Measurements from ENCODE around the gene JAZF1.

JAZF1 gene

DNA sequence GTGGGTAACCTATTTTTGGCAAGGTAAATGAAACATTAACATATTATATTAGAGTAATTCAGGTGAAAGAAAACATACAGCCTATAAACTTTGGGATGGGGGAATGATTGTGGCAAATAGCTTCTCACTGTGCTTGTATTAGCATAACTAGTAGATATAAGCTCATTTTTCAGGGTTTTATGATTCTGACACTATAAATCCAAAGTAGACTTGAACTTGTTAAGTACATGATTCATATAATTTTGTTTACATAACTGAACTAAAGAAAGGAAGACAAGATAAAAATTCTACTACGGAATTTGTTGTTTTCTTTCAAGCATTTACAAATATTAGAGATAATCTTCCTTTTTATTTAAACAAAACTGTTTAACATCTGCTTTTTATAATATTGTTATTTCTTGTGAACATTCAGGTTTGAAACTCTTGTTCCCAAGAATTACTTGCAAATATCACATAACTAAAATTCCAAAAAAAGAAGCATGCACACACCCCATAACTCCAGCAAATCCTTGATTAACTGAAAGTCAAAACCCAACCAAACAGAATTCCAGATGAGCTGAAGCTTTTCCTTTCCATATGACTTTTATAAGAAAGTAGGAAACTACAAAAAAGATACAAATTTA is 142.3 kb downstream of the JAZF1 start:
- TF ChIP-seq, protein P1, sequence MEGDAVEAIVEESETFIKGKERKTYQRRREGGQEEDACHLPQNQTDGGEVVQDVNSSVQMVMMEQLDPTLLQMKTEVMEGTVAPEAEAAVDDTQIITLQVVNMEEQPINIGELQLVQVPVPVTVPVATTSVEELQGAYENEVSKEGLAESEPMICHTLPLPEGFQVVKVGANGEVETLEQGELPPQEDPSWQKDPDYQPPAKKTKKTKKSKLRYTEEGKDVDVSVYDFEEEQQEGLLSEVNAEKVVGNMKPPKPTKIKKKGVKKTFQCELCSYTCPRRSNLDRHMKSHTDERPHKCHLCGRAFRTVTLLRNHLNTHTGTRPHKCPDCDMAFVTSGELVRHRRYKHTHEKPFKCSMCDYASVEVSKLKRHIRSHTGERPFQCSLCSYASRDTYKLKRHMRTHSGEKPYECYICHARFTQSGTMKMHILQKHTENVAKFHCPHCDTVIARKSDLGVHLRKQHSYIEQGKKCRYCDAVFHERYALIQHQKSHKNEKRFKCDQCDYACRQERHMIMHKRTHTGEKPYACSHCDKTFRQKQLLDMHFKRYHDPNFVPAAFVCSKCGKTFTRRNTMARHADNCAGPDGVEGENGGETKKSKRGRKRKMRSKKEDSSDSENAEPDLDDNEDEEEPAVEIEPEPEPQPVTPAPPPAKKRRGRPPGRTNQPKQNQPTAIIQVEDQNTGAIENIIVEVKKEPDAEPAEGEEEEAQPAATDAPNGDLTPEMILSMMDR (IDR thresholded peaks at IDR 0.05; ENCODE audit: control insufficient read depth, extremely low read depth, insufficient read depth) = no peak
- DNase-seq (ENCODE audit: low read depth) = no peak
- H3K4me3 ChIP-seq (ENCODE audit: low read depth, low read length) = no peak overlapping the region

DNA sequence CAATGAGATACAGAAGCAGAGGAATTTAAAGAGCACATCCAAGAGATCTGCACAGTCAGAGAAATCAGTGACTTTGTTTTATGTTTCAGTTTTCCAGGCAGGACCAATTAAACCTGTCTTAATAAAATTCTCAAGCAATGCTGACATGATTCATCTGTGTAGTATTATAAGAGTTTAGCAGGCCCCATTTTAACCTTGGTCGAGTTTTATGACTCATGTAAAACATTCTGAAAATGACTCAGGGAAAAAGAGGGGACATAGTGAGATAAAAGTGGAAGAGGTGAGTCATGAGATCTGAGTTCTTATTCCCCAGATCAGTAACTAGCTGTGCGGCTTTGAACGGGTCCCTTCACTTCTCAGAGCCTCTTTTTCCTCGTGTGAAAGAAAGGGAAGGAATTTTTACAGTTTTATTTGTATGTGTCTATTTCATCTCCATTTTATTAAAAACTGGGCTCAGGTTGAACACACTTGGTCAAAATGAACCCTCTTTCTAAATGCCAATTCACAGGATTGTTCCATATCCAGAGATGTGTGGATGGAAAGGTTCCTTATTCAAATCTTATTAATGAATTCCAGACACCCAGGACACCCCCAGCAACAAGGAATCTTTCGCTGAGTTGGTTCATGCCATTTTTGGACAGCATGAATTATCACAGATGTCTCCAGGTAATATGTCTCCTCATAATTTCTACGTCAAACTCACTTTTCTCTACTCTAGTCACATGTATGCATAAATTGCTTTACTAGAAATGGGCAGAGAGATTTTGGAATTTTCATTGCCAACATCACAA is 143.2 kb downstream of the JAZF1 start:
- no peak for DNase-seq (ENCODE audit: low read depth)

DNA sequence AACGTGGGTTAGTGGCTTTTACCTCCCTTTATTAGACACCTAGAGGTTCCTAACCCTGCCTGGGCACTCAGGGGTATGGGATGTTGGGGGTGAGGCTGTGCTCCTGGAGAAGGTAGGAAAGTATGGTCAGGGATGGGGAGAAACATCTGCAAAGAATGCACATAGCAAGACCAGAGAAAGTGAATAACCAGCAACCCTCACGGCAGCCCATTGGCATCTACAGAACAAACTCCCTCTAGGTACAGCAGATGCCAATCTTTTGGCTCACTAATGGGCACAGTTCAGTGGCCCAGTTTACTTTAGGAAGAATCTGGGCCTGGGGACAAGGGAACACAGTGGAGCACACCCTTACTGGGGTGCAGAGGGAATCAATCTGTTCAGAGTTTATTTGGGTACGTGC is 143.9 kb downstream of the JAZF1 start:
- DNase-seq (ENCODE audit: low read depth) = no peak
- no peak overlapping the region for H3K4me3 ChIP-seq (ENCODE audit: low read depth, low read length)
- TF ChIP-seq, protein P1 (IDR thresholded peaks at IDR 0.05; ENCODE audit: control insufficient read depth, extremely low read depth, insufficient read depth) = no peak

More for the DNA sequence above, 143.2 kb downstream of the JAZF1 start:
- H3K4me3 ChIP-seq (ENCODE audit: low read depth, low read length) = no peak overlapping the region
- TF ChIP-seq, protein P1 (IDR thresholded peaks at IDR 0.05; ENCODE audit: control insufficient read depth, extremely low read depth, insufficient read depth) = no peak

DNA sequence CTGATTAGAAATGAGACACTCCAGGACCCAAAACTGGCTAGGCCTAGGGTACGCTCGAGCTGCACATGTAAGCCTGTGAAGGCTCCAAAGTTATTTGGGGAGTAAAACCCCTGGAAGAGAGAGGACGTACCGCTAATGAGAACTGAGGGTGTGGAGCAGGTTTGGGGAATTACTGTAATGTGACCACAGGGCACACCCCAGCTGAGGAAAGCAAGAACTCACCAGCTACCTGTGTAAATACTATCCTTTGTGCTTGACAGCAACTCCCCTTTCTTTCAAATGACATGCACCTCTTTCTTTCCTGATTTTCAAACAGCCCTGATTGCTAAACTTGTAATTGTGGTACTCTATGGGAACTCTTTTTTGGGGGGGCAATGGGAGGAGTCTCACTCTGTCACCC is 147.2 kb downstream of the JAZF1 start:
- no peak for DNase-seq (ENCODE audit: low read depth)
- TF ChIP-seq, protein P1 (IDR thresholded peaks at IDR 0.05; ENCODE audit: control insufficient read depth, extremely low read depth, insufficient read depth) = no peak

DNA sequence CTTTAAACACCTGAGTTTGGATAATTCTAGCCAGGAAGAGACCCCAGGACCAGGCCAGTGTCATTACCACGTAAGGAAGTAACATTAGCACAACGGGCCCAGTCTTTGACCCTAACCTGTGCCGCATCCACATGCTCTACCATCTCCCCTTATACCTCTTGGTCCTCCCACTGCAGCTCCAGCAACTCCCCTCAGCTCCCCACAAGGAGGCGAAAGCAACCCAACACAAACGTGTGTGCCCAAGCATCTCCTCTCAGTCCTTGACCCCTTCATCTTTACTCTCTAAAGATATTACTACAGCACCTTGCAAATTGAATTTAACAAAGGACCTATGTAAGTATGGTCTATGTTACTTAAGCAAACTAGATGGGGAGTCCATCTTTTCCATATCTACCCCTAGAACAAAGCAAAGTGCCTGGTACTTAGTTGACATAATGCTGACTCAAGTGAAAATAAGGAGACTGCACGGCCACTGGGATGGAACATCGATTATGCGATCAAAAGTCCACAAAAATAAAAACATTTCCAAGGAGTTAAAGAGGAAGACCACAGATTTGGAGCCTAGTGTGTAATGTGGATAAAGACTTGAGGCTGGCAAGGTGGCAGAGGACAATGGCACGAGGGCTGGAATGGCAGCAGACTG is 147.7 kb downstream of the JAZF1 start:
- TF ChIP-seq, protein P1 (IDR thresholded peaks at IDR 0.05; ENCODE audit: control insufficient read depth, extremely low read depth, insufficient read depth) = no peak
- DNase-seq (ENCODE audit: low read depth) = no peak
- H3K4me3 ChIP-seq (ENCODE audit: low read depth, low read length) = no peak overlapping the region

More for the DNA sequence above, 147.2 kb downstream of the JAZF1 start:
- H3K4me3 ChIP-seq (ENCODE audit: low read depth, low read length) = no peak overlapping the region

DNA sequence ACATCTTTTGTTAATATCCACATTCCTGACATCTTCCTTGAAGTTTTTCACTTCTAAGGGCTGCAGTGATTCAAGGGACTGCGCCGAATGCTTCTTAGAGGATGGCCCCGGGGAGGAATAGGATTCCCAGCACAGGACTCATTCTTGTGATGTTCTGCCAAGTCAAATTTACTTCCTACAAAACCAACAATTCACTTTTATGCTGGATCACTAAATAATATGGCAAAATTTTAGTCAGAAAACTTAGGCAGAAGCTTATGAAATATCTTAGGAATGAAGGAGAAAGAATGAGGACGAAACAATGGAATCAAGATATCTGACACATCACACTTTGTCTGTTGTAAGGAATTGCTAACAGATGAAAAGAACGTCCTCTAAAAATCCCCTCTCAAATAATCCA is 151.5 kb downstream of the JAZF1 start:
- TF ChIP-seq, protein P1 (IDR thresholded peaks at IDR 0.05; ENCODE audit: control insufficient read depth, extremely low read depth, insufficient read depth) = no peak
- no peak overlapping the region for H3K4me3 ChIP-seq (ENCODE audit: low read depth, low read length)
- DNase-seq (ENCODE audit: low read depth) = no peak

All from LNCaP clone FGC (cell line).